H1 (cell line): ENCODE data around the gene TSEN2. TPM values are rescaled to one million over a fixed set of nuclear protein-coding genes. Genes with fewer than 3 reads are reported as not detected.

Experiments used
- CEBPB ChIP-seq: IDR thresholded peaks from 2 replicates; pipeline ENCODE4 v1.6.1; 2012; ENCODE audit warnings: low read depth, low read length
- CHD7 ChIP-seq: fragments of 300-600 bp; sonication (generic); IDR thresholded peaks from 2 replicates; pipeline ENCODE4 v1.7.1; 2012; ENCODE audit warnings: low read length, moderate library complexity, mild to moderate bottlenecking, inconsistent platforms; ENCODE audit not compliant: insufficient replicate concordance
- E2F6 ChIP-seq: IDR thresholded peaks from 2 replicates; pipeline ENCODE4 v1.6.1; 2012; ENCODE audit warnings: inconsistent platforms
- JUND ChIP-seq: IDR thresholded peaks from 2 replicates; pipeline ENCODE4 v1.6.1; 2011; ENCODE audit warnings: mild to moderate bottlenecking, improper control_type of control experiment, low read length
- POU5F1 ChIP-seq: IDR thresholded peaks from 2 replicates; pipeline ENCODE4 v1.6.1; 2011; ENCODE audit warnings: low read depth, mild to moderate bottlenecking, low read length, moderate library complexity
- SRF ChIP-seq: IDR thresholded peaks from 2 replicates; pipeline ENCODE4 v1.6.1; 2011; ENCODE audit warnings: mild to moderate bottlenecking, low read depth, low read length, moderate library complexity
- polyA plus RNA-seq, 7 experiments: library from polyadenylated mRNA; depleted of rRNA in 3 of 7; stranded (reverse) in 5 of 7; unstranded in 2 of 7; fragments of >200 nt in 5 of 7; fragments of 200-250 nt in 2 of 7; gene quantifications; 1 replicate in 5 of 7; 2 replicates in 1 of 7; 4 replicates in 1 of 7; pipeline versions ENCODE4 v1.2.1 to v1.2.3, GENCODE V29; 2011 to 2013; ENCODE audit warnings: missing spikeins in 2 of 7, mixed read lengths in 2 of 7
- total RNA-seq: library from RNA; stranded (reverse); fragmentation: NEBNext Ultra II Directional; extraction: Animal tissue kit (Norgen Biotek cat#: 25700); gene quantifications from 2 replicates; pipeline ENCODE4 v1.2.1, GENCODE V29; 2021

The TSEN2 gene
- total and polyA plus RNA-seq, 2 of the 8 experiments (the other 6 are each of a cell fraction or from before 2014, with no cell fraction given): 16.1 to 22.4 TPM

DNA sequence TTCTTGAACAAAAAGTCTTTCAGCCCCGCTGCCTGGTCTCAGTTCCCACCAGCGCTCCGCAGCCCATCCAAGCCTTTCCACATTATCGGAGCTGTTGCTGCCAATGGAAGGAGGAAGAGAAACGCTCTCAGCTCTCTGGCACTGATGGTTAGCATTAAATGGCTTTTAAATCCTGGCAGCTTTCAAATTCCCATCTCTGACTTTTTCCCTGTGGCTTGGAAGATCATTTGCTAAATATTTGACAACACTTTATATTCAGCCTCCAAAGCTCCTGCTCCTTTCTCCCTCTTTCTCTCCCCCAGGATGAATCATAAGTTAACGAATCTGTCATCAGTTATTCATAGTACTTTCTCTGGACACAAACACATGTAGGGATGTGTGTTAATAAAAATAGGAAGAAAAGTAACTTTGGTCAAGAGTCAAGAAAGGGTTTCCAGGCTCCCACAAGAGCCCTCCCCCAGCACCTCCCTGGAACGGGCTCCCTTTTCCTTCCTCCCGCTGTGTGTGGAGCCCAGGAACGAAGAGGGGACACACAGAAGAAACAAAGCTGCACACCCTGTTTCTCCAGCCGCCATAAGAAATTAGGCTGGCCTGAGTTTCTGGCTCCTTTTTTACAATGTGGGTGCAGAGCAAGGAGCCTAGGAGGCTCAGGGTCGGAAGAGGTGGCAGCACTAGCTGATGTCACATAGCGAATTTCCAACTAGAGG is 47.6 kb upstream of the TSEN2 start (continued):
- no peak for TF ChIP-seq CHD7
- no peak for TF ChIP-seq POU5F1
- TF ChIP-seq CEBPB: no peak
- TF ChIP-seq JUND: no peak
- no peak for TF ChIP-seq E2F6
- TF ChIP-seq SRF: no peak
